ENCODE measurements around the gene PFKFB2.

Gene PFKFB2

DNA sequence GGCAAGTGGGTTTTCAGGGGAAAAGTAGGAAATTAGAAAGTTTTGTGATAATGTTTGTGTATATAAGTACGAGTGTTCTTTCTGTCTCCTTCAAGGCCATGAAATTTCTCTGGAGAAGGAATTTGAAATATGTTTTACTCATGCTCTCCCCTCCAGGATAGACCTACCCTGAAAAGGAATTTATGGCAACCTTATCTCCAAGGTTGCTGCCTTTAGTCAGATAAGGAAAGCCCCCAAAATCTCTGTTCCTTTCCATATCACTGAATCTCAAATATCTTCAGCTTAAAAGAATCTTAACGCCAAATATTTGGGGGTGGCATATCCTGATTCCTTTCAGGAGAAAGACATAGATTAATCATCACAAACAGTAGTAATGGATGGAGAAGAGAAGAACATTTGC, 35.1 kb downstream of the PFKFB2 start:
- no peak overlapping the region for H3K4me3 ChIP-seq (replicated peaks; ENCODE audit: low read depth, low read length)
- DNase-seq (ENCODE audit: low read depth): peak; percentile 14
- TF ChIP-seq, protein P1, sequence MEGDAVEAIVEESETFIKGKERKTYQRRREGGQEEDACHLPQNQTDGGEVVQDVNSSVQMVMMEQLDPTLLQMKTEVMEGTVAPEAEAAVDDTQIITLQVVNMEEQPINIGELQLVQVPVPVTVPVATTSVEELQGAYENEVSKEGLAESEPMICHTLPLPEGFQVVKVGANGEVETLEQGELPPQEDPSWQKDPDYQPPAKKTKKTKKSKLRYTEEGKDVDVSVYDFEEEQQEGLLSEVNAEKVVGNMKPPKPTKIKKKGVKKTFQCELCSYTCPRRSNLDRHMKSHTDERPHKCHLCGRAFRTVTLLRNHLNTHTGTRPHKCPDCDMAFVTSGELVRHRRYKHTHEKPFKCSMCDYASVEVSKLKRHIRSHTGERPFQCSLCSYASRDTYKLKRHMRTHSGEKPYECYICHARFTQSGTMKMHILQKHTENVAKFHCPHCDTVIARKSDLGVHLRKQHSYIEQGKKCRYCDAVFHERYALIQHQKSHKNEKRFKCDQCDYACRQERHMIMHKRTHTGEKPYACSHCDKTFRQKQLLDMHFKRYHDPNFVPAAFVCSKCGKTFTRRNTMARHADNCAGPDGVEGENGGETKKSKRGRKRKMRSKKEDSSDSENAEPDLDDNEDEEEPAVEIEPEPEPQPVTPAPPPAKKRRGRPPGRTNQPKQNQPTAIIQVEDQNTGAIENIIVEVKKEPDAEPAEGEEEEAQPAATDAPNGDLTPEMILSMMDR (IDR thresholded peaks at IDR 0.05; ENCODE audit: low read length, missing control alignments): no peak

DNA sequence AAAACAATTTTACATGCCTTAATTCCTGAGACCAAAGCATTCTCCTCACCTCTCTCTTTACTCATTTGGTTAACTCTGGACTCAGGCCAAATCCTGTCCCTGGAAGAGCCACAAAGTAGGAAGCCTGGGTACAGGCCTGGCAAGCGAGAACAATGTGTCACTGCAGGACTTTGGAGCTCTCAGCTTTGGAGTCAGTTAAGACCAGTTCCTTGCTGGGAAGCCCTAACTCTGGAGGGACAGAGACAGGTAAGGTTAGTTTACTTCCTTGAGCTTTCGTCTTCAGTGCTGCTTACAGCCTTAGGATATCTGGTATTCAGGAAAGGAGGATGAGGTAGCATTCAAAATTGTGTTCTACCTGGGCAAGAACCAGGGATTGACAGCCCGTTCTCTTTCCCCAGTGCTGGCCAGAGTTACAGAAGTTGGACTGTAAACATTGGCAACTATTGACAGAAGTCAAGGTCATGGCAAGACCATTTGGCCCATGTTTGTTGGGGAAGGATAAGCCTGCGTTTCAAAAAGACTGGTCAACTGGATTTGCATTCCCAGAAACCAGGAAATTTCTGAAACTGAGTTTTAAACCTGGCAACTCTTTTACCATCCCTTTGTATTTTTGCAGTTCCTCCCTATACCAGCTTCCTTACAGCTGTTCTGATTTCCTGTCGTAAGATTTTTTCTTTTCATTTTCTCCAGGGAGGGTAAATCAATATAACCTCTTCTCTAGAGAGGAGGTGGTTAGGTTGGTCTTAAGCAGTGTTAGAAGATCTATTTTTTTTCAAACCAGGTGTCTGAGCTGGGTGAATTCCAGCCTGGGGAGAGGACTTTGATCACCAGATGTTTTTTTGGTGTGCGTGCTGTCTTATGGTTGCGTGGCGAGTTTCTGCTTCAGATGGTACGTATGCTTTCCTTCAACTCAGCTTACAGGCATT, 35.9 kb downstream of the PFKFB2 start, which contains the start of gene C4BPB:
Gene C4BPB, plus strand, starts transcription at position 160 of the 926 bp plus-strand sequence. Its CDS starts 672 bp downstream, at position 832.
- DNase-seq (ENCODE audit: low read depth): no peak
- TF ChIP-seq, protein P1 (IDR thresholded peaks at IDR 0.05; ENCODE audit: low read length, missing control alignments): no peak
- no peak within 1 kb of the TSS for H3K4me3 ChIP-seq (replicated peaks; ENCODE audit: low read depth, low read length)

DNA sequence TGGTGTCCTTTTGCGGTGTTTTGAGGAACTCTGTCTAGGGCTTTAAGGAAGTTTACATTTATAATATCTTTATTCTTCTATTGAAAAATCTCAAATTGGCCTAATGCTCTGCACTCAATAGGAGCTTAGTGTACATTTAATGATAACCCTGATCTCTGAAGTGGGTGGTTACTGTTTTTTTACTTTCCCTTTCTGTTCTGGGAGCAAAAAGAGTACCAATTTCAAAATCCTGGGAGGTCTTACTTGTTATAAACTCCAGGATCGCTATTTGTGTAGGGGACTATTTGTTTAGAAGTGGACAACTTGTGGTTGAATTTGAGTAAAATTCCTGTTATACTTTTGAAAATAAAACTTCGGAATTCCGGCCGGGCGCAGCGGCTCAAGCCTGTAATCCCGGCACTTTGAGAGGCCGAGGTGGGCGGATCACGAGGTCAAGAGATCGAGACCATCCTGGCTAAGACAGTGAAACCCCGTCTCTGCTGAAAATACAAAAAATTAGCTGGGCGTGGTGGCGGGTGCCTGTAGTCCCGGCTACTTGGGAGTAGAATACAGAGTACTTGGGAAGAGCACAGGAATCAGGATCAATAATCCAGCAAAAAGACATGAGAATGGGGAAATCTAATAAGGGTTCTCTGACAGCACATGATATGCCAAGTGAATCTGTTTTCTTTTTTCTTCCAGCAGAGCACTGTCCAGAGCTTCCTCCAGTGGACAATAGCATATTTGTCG, 36.7 kb downstream of the PFKFB2 start:
- no peak for DNase-seq (ENCODE audit: low read depth)
- TF ChIP-seq, protein P1 (IDR thresholded peaks at IDR 0.05; ENCODE audit: low read length, missing control alignments): no peak
- no peak overlapping the region for H3K4me3 ChIP-seq (replicated peaks; ENCODE audit: low read depth, low read length)

DNA sequence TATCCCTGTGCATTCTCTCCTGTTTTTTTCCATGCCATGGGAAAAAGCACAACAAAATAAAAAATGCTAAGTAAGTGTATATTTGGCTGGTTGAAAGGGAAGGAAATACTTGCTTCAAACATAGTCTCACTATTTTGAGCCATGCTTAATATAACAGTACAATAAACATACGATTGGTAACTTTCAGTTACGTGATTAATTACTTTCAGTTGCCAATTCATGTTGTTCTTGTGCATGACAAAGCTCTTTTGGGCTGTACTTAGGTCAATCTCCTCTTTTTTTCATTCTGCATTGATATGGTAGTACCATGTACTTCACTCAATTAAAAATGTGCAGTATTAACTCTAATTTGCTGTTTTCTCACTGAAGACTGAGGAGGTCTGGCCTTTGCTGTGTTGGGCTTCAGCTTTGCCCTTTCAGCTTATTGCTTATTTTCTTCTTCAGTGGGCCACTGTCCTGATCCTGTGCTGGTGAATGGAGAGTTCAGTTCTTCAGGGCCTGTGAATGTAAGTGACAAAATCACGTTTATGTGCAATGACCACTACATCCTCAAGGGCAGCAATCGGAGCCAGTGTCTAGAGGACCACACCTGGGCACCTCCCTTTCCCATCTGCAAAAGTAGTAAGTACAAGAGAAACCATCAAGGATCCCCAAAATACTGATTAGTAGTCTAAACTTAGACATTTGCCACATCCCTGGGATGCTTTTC, 38.3 kb downstream of the PFKFB2 start:
- H3K4me3 ChIP-seq (replicated peaks; ENCODE audit: low read depth, low read length): no peak overlapping the region
- TF ChIP-seq, protein P1 (IDR thresholded peaks at IDR 0.05; ENCODE audit: low read length, missing control alignments): no peak
- no peak for DNase-seq (ENCODE audit: low read depth)

DNA sequence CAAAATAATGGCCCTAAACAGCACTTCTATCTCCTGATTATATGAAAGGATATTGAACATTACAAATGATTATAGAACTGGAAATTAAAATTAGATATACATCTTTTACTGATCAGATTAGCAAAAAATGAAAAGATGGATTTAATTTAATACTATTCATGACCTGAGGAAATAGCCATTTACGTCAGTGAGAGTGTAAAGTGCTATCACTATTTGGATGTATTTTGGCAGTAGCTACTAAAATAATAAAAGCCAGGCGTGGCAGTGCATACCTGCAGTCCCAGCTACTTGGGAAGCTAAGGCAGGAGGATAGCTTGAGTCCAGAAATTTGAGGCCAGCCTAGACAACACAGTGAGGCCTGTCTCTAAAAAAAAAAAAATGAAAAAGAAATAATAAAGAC, 40.9 kb downstream of the PFKFB2 start:
- DNase-seq (ENCODE audit: low read depth): no peak
- H3K4me3 ChIP-seq (replicated peaks; ENCODE audit: low read depth, low read length): no peak overlapping the region
- TF ChIP-seq, protein P1 (IDR thresholded peaks at IDR 0.05; ENCODE audit: low read length, missing control alignments): no peak

DNA sequence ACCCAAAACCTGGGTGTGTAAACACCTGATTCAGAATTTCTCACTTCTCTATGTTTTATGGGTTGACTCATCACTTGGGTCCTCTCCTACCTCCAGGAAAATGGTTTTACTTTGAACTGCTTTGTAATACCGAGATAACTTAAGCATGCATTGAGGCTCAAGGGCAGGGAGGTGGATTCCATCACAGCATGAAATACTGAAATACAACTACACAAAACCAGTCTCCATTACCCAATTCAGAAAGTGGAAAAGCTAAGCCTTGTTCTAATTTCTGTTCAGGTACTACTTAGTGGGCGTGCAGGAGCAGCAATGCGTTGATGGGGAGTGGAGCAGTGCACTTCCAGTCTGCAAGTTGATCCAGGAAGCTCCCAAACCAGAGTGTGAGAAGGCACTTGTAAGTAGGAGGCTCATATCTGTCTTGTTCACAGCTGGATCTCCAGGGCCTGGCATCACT, 44.8 kb downstream of the PFKFB2 start:
- no peak for DNase-seq (ENCODE audit: low read depth)
- no peak overlapping the region for H3K4me3 ChIP-seq (replicated peaks; ENCODE audit: low read depth, low read length)
- TF ChIP-seq, protein P1 (IDR thresholded peaks at IDR 0.05; ENCODE audit: low read length, missing control alignments): no peak
